Measurements from ENCODE around the gene SLC1A5. TPM values are rescaled to one million over a fixed set of nuclear protein-coding genes. Genes with fewer than 3 reads are reported as not detected.

Gene SLC1A5
- total and polyA plus RNA-seq, 2 experiments from 2014 or later: 103 to 272 TPM

- peaks cover 50% of the 10 kb centered on the region for H3K36me3 Mint-ChIP-seq (ENCODE audit: low read depth)
- DNase-seq (ENCODE audit: low spot score) (peak; percentile 65), ATAC-seq (peak; percentile 18)
- peak overlapping the region; percentile 97 for H3K4me3 Mint-ChIP-seq
- peaks cover 36% of the 10 kb centered on the region for H3K27me3 Mint-ChIP-seq (ENCODE audit: insufficient read depth, low read depth, poor library complexity)
- H3K27ac ChIP-seq (ENCODE audit: low read depth): peak overlapping the region; percentile 94
- no peak overlapping the region for H2AFZ ChIP-seq
- peaks cover 5% of the 10 kb centered on the region; the same call in 1 of the 3 replicates for H3K9me3 Mint-ChIP-seq
- peaks cover 28% of the 10 kb centered on the region for H3K4me1 ChIP-seq (ENCODE audit: insufficient read depth)
- peaks cover 38% of the 10 kb centered on the region for H3K4me1 Mint-ChIP-seq
- peaks cover 29% of the 10 kb centered on the region for H4K20me1 ChIP-seq (replicated peaks; ENCODE audit: insufficient read depth)
- peak overlapping the region; percentile 100 for H3K27ac Mint-ChIP-seq
- H3F3A ChIP-seq (replicated peaks; ENCODE audit: low read depth): peaks cover 28% of the 10 kb centered on the region
- no peaks in the 10 kb centered on the region for H3K9me2 ChIP-seq (ENCODE audit: insufficient read depth)
- peaks cover 58% of the 10 kb centered on the region for H3K79me2 ChIP-seq (replicated peaks; ENCODE audit: insufficient read depth)
- peaks cover 6% of the 10 kb centered on the region for H3K27me3 ChIP-seq (ENCODE audit: insufficient read depth)
- peak overlapping the region; percentile 98 for H3K4me3 ChIP-seq
- peaks cover 25% of the 10 kb centered on the region for H3K36me3 ChIP-seq (ENCODE audit: insufficient read depth)
- TF ChIP-seq NANOG (IDR thresholded peaks at IDR 0.05; ENCODE audit: borderline replicate concordance) (no peak), JUNB (IDR thresholded peaks at IDR 0.05; ENCODE audit: unreplicated experiment) (no peak), REST (IDR thresholded peaks at IDR 0.05; ENCODE audit: unreplicated experiment) (no peak), ZNF462 (CRISPR knock-in tag; IDR thresholded peaks at IDR 0.05) (no peak), POLR2AphosphoS5 (IDR thresholded peaks at IDR 0.05; ENCODE audit: low read depth) (peak; percentile 0; the same call in 1 of the 2 replicates), ETS1 (IDR thresholded peaks at IDR 0.05) (0 out of 2 replicates have a peak, but pooled peaks have one; percentile 6)
- H3K4me2 ChIP-seq: peak overlapping the region; percentile 99
Measured at GRCh38 chr19:46787331-46788261, 798 bp downstream of the SLC1A5 start.
